ENCODE measurements around the gene FAM151A.
"Not testable (repeated sequence)": the region's sequence is repeated elsewhere in the genome, so short reads cannot be mapped to it uniquely, and the experiment has no call there.

Gene FAM151A

DNA sequence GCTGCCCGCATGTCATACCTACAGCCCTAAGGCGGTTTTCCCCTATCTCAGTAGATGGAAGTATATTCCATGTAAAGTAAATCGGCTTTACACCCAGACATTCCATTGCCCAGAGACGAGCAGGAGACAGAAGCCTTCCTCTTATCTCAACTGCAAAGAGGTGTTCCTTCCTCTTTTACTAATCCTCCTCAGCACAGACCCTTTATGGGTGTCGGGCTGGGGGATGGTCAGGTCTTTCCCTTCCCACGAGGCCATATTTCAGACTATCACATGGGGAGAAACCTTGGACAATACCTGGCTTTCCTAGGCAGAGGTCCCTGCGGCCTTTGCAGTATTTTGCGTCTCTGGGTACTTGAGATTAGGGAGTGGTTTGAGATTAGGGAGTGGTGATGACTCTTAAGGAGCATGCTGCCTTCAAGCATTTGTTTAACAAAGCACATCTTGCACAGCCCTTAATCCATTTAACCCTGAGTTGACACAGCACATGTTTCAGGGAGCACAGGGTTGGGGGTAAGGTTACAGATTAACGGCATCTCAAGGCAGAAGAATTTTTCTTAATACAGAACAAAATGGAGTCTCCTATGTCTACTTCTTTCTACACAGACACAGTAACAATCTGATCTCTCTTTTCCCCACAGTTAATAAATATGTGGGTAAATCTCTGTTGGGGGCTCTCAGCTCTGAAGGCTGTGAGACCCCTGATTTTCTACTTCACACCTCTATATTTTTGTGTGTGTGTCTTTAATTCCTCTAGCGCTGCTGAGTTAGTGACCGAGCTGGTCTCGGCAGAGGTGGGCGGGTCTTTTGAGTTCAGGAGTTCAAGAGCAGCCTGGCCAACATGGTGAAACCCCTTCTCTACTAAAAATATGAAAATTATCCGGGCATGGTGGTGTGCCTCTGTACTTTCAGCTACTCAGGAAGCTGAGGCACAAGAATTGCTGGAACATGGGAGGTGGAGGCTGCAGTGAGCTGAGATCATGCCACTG, 13.4 kb upstream of the FAM151A start:
- DNase-seq (ENCODE audit: low read depth), result not testable (repeated sequence)

DNA sequence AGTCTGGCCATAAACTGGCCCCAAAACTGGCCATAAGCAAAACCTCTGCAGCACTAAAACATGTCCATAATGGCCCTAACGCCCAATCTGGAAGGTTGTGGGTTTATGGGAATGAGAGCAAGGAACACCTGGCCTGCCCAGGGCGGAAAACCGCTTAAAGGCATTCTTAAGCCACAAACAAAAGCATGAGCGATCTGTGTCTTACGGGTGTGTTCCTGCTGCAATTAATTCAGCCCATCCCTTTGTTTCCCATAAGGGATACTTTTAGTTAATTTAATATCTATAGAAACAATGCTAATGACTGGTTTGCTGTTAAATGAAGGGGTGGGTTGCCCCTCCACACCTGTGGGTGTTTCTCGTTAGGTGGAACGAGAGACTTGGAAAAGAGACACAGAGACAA, 12.5 kb upstream of the FAM151A start:
- DNase-seq (ENCODE audit: low read depth), result not testable (repeated sequence)

DNA sequence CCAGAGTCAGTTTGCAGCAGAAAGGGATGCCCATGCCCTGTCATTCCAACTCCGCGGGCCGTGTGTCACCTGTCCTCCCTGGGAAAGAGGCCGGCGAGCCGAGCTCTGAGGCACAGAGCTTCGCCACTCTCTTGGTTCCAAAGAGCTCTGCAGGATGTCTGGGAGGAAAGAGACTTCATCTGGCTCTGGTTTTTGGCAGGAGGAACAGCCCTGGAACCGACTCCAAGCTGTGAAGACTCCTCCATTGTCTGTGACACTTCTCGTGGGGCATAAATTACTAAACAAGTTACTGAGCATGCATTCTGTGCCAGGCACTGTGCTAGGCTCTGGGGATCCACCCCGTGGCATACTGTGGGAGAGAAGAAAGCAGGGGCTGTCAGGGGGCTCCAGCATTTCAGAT, 3.9 kb upstream of the FAM151A start:
- no peak for DNase-seq (ENCODE audit: low read depth)

DNA sequence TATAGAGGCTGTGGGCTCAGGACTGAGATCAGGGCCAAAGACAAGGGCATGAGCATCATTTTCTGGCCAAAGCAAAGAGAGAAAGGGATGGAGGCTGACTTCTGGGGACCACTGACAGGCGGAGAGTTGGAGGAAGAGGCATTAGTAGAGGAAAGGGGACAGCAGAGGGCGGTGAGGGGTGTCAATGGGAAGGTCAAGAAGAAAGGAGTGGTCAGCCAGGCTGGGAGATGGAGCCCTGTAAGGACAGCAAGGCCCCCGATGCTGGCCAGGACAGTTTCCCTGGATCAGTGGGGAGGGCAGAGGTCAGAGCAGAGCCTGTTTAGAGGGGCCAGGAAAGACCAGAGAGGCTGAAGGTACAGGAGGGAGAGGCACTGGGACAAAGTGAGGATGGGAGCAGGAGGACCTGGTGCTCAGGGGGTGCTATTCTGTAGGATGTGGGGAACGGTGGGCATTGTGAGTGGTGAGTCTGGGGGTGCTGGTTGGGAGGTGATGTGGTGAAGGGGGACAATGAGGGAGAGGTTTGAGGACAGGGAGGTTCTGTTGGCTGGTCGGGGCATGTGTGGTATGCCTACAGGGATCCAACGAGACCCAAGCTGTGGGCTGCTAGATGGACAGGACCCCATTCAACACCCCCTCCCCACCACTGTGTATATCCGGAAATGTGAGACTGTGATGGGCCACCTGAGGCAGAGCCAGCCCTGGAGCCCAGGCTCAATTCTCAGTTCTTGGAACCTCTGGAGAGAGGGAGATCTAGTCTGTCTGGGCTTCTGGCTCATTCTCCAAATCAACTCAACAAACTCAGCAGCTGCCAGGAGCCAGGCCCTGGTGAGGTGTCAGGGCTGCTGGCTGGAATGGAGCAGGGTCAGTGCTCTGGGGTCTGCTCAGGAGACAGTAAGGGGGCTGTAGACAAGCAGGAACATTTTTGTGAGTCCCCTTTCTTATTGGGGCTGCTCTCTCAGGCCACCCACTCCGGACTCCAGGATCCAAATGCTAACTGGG, 1.4 kb upstream of the FAM151A start:
- DNase-seq (ENCODE audit: low read depth), result no peak

GRCh38 chr1:54619749-54620148, 3.6 kb downstream of the FAM151A start:
- no peak for DNase-seq (ENCODE audit: low read depth)

- DNase-seq (ENCODE audit: low read depth), result no peak
These were observed 7.6 kb downstream of the FAM151A start for GRCh38 chr1:54615531-54616279.

DNA sequence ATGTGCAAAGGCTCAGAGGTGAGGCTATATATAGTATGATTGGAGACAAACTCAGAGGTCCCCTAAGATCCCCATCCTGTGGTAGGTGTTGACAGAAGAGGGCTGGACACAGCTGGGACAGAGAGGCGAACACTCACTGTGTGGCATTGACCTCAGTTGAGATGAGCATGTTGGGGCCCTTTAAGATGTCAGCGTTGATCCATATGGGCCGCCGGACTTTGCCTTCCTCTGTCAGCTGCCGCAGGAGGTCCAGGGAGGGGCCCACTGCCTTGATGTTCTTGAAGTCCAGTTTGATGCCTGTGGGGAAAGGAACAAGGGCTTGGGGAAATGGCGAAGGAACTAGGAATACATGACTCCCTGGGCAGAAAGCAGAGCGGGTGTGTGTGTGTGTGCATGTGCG, 8.8 kb downstream of the FAM151A start:
- no peak for DNase-seq (ENCODE audit: low read depth)

- peak; percentile 11 for DNase-seq (ENCODE audit: low read depth)
These were observed 9.3 kb downstream of the FAM151A start for GRCh38 chr1:54614024-54614423.

DNA sequence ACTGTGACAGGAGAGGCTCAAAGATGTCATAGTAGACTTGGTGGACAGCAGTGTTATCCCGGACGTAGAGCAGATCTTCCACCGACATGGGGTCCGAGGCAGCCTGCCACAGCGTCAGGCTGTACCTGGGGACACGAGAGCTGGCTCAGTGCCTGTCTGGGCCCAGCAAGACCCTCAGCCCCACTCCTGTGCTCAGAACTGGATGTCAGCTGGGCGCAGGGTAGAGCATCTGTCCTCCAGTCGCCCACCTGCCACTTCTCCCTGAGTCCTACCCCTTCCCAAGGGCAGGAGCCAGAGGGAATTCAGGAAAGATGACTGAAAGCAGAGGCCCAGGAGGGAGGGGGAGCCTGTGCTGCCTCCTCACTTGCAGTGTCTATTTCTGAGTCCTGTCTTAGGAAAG, 11.7 kb downstream of the FAM151A start:
- DNase-seq (ENCODE audit: low read depth), result no peak

DNA sequence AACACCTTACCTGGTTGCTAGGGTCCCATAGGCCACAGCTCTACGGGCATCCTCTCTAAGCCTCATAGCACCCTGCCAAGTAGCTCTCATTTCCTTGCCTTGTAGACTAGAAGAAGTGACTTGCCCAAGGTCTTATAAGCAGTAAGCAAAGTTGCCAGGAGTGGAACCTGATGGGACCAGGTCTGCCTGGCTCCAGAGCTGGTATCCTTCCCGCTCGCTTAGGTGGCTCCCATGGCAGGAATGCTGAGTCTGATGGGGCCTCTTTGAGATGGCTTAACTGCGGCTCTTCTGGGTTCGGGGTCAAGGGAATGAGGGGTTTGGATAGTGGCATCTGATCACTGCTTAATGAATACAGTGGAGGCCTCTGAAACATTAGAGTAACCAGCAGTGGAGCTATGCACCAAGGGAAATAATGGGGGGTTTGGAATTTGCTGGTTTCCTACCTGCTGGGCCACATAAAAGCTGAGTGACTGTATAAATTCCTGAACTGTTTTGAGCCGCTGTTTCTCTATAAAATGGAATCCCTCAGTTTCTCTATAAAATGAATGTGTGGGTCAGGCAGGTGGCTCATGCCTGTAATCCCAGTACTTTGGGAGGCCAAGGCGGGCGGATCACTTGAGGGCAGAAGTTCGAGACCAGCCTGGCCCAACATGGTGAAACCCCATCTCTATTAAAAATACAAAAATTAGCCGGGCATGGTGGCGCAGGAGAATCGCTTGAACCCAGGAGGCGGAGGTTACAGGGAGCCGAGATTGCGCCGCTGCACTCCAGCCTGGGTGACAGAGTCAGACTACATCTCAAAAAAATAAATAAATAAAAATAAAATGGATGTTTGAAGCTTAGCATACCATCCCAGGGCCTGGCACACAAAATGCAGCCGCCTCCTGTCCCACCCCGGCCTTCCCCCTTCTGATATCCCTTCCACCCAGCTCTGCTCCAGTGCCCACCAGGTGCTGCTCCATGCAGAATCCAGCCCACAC, 12.4 kb downstream of the FAM151A start:
- no peak for DNase-seq (ENCODE audit: low read depth)

GRCh38 chr1:54610048-54610447, 13.3 kb downstream of the FAM151A start:
- DNase-seq (ENCODE audit: low read depth), result peak; percentile 41

DNA sequence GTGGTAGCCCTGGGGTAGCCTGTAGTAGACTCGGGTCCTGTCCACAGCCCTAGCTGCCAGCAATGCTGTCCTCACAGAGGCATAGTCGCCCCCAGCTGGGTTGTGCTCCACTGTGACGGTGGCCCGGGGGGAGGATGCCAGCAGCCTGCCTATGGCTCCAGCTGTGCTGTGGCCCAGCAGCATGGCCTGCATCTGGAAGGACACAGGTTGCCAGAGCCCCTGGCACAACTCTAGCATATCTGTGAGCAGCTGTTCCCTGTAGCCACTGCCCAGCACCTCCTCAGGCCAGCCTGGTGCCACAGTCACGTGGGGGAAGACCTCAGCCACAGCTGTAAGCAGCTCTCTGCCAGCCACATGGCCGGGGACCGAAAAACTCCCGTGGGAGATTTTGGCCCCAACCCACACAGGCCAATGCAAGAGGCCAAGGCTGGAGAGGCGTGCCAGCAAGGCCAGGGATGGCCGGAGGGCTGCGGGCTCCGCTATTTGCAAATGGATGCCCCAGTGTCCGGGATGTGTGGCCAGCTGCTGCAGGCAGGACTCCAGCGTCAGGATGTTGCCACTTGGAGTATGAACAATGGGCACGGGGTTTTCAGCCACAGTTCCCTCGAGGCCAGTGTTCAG, 13.9 kb downstream of the FAM151A start:
- no peak for DNase-seq (ENCODE audit: low read depth)

DNA sequence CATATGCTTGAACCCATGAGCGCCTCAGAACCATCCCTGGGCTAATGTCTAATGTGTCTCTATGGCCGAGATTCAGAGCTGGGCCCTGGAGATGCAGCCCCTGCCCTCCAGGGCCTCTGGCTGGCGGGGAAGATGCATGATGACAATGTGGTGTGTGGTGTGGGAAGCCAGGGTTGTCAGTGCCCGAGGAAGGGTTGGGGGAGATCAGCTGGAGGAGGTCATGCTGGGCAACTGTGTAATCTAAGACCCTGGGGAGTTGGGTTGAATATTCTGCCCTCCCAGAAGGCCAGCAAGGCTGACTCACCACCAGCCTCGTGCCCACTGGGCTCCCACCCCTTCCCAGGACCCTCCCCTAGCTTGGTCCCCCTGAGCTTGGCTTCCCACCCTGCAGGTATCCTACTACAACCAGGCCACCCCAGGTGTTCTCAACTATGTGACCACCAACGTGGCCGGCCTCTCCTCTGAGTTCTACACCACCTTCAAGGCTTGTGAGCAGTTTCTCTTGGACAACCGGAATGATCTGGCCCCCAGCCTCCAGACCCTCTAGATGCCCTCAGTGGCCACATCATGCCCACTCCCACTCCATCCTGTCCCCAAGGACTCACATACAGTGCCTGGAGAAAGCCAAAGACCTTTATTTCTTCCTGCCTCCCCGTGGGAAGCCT, 14.6 kb downstream of the FAM151A start:
- no peak for DNase-seq (ENCODE audit: low read depth)

GRCh38 chr1:54607821-54608565, 15.3 kb downstream of the FAM151A start:
- DNase-seq (ENCODE audit: low read depth), result no peak

DNA sequence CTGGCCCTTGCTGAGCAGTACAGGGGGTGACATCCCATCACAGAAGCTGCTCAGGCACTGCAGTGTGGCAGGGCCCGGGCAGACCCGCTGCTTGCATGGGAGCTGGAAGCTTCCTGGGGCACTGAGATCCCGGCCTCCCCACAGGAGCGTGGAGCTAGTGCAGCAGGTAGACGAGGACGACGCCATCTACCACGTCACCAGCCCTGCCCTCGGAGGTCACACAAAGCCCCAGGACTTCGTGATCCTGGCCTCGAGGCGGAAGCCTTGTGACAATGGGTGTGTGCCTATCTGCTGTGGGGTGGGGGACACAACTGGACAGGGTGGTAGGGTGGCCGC, 16.4 kb downstream of the FAM151A start:
- DNase-seq (ENCODE audit: low read depth), result no peak

DNA sequence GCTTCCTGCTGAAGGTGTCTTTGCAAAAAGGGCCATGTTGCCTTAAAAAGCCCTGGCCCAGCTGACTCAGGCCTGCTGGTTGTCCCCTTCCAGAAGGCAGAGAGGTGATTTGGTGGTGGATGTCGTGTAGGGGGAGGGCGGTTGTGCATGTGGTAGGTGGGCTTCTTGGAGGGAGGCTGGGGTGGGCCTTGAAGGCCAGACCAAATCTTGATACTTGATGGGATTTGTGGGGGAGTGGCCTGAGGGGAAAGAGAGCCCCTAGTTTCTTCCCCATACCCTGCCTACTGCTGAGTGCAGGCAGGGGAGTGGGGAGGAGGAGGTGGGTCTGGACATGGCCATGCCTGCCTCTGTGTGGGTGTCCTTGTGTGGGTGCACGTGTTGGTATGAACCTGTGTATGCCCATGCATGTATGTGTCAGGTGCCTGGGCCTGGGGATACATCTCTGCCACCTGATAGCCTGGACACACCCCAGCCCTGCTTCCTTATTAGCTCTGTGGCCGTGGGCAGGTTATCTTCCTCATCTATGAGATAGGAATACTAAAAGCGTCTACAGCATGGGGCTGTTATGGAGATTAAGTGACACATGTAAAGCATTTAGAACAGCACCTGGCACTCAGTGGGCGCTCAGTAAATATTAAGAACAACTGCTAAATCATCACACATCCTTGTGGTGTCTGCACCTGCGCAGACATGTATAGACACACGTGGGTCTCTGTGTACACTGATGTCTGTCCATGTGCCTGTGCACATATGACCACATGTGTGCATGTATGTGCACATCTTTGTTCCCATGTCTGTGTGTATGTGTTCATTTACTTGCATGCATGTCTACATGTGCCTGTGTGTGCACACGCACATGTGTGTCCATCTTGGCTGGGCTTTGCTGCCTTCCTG, 17.0 kb downstream of the FAM151A start:
- no peak for DNase-seq (ENCODE audit: low read depth)

DNA sequence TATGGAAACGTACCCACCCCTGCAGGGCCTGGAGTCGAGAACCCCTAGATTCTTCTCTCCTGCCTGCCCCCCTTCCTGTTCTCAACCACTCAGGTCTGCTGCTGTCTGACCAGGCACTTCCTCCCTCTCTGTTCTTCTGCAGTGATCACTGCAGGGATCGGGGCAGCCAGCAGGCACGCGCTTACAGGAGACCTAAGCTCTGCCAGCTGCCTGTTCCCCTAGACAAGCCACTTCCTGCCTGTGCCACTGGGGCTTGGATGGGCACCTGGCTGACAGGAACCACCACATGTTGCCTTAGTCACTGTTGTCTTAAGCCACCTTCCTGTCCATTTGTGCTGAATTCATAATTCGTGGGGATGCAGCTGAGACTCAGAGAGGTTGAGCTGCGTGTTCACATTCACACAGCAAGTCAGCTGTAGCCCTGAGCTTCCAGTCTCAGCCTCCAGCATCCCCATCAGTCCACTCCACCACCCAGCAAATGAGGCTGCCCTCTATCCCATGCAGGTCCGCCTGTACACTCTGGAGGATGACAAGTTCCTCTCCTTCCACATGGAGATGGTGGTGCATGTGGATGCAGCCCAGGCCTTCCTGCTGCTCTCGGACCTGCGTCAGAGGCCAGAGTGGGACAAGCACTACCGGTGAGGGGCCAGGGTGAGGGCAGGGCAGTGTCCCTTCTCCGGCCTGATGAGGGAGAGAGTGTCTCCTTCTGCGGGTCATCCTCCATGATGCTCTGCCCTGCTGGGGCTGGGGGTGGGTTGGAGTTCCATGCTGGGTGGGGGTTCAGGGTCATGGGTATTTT, 18.6 kb downstream of the FAM151A start:
- no peak for DNase-seq (ENCODE audit: low read depth)
